Esophagus squamous epithelium (tissue), 4 donors: ENCODE measurements around the gene INMT.

ENCODE experiments used
- CTCF ChIP-seq, 6 experiments: fragments of 450-650 bp in 4 of 6; fragments of 200-600 bp in 2 of 6; sonication (generic) in 2 of 6; IDR thresholded peaks; one replicate each; pipeline ENCODE4 v1.5.1; 2016 to 2019; ENCODE audit warnings: antibody characterized with exemption in 6 of 6, mild to moderate bottlenecking in 4 of 6, moderate library complexity in 4 of 6
- POLR2A ChIP-seq, 4 donors: fragments of 450-650 bp; IDR thresholded peaks; one replicate each; pipeline ENCODE4 v1.6.1; 2017; ENCODE audit warnings: antibody characterized with exemption in 4 of 4, mild to moderate bottlenecking in 4 of 4, moderate library complexity in 3 of 4

GRCh38 chr7:30770845-30771173, 18.9 kb downstream of the INMT start:
- TF ChIP-seq CTCF (IDR thresholded peaks at IDR 0.05) (no peak), POLR2A (IDR thresholded peaks at IDR 0.05) (no peak)
